Measurements from ENCODE around the gene RWDD3.

The RWDD3 gene, protein sequence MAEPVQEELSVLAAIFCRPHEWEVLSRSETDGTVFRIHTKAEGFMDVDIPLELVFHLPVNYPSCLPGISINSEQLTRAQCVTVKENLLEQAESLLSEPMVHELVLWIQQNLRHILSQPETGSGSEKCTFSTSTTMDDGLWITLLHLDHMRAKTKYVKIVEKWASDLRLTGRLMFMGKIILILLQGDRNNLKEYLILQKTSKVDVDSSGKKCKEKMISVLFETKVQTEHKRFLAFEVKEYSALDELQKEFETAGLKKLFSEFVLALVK

GRCh38 chr1:95233737-95234500, at the start of gene RWDD3:
Gene RWDD3, plus strand, starts transcription at chr1:95234210. Its CDS starts 21 bp downstream, at chr1:95234231.
- peak; percentile 98 for TF ChIP-seq CTCF (IDR thresholded peaks at IDR 0.05)

GRCh38 chr1:95186149-95186548, 47.9 kb upstream of the RWDD3 start:
- no peak for TF ChIP-seq CTCF (IDR thresholded peaks at IDR 0.05)

GRCh38 chr1:95193591-95193990, 40.4 kb upstream of the RWDD3 start:
- TF ChIP-seq CTCF (IDR thresholded peaks at IDR 0.05), result no peak

GRCh38 chr1:95195046-95195445, 39.0 kb upstream of the RWDD3 start:
- TF ChIP-seq CTCF (IDR thresholded peaks at IDR 0.05), result no peak

GRCh38 chr1:95196017-95196416, 38.0 kb upstream of the RWDD3 start:
- no peak for TF ChIP-seq CTCF (IDR thresholded peaks at IDR 0.05)

GRCh38 chr1:95197616-95198252, 36.3 kb upstream of the RWDD3 start:
- TF ChIP-seq CTCF (IDR thresholded peaks at IDR 0.05), result no peak

DNA sequence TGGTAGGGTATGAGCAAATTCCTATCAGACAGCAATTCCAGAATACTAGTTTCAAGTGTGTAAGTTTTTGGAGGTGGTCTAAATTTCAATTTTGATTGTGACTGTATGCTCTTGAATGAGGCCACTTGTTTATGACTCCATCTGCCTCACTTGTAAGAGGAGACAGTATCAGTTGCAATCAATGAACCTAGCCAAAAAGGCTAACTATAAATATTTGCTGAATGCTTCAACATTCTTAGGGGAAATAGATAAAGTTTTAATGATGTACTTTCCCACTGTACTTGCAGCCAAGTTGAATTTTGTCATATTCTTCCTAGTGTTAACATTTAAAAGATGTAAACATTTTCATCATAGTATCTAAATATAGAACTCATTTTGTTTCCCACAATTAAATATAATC, 32.1 kb upstream of the RWDD3 start:
- no peak for TF ChIP-seq CTCF (IDR thresholded peaks at IDR 0.05)

All from LNCAP (cell line).